ENCODE data around the gene RFC3.

- TF ChIP-seq, protein P1, sequence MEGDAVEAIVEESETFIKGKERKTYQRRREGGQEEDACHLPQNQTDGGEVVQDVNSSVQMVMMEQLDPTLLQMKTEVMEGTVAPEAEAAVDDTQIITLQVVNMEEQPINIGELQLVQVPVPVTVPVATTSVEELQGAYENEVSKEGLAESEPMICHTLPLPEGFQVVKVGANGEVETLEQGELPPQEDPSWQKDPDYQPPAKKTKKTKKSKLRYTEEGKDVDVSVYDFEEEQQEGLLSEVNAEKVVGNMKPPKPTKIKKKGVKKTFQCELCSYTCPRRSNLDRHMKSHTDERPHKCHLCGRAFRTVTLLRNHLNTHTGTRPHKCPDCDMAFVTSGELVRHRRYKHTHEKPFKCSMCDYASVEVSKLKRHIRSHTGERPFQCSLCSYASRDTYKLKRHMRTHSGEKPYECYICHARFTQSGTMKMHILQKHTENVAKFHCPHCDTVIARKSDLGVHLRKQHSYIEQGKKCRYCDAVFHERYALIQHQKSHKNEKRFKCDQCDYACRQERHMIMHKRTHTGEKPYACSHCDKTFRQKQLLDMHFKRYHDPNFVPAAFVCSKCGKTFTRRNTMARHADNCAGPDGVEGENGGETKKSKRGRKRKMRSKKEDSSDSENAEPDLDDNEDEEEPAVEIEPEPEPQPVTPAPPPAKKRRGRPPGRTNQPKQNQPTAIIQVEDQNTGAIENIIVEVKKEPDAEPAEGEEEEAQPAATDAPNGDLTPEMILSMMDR (IDR thresholded peaks at IDR 0.05), result no peak
- TF ChIP-seq POLR2A (IDR thresholded peaks at IDR 0.05), result no peak
- no peak for TF ChIP-seq POLR2AphosphoS5 (IDR thresholded peaks at IDR 0.05)
- no peak for TF ChIP-seq EP300 (IDR thresholded peaks at IDR 0.05; ENCODE audit: low read depth)
Measured at GRCh38 chr13:33798023-33798422, 19.9 kb upstream of the RFC3 start.
